ENCODE results near the gene MGLL.

DNA sequence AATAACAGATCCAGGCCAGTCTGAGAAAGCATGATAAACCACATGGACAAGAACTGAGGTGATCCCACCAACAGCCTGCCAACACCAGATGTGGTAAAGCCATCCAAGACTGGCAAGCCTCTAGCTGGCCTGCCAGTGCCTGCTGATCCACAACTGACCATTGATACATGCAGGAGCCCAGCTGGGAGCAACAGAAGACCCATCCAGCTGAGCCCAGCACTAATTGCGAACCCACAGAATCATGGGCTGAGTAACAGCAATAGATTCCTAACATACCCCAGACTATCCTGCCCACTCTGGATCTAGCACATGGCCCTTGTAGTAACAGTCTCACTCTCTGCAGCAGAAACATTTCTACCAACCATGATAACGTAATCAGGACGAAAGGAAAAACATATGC is 10.6 kb downstream of the MGLL start:
- TF ChIP-seq, protein P1, sequence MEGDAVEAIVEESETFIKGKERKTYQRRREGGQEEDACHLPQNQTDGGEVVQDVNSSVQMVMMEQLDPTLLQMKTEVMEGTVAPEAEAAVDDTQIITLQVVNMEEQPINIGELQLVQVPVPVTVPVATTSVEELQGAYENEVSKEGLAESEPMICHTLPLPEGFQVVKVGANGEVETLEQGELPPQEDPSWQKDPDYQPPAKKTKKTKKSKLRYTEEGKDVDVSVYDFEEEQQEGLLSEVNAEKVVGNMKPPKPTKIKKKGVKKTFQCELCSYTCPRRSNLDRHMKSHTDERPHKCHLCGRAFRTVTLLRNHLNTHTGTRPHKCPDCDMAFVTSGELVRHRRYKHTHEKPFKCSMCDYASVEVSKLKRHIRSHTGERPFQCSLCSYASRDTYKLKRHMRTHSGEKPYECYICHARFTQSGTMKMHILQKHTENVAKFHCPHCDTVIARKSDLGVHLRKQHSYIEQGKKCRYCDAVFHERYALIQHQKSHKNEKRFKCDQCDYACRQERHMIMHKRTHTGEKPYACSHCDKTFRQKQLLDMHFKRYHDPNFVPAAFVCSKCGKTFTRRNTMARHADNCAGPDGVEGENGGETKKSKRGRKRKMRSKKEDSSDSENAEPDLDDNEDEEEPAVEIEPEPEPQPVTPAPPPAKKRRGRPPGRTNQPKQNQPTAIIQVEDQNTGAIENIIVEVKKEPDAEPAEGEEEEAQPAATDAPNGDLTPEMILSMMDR (IDR thresholded peaks at IDR 0.05) = no peak
- TF ChIP-seq POLR2A (IDR thresholded peaks at IDR 0.05) = no peak
